ENCODE data around the gene APBA3.

APBA3 gene

GRCh38 chr19:3785938-3786824, 24.7 kb upstream of the APBA3 start, which contains the start of gene MATK:
Gene MATK (minus strand): TSS chr19:3786381. CDS start chr19:3785135, 1,246 bp downstream.
- DNase-seq, result peak; percentile 37

- DNase-seq, result peak; percentile 19
Measured at GRCh38 chr19:3785451-3785937, 24.0 kb upstream of the APBA3 start.

GRCh38 chr19:3784607-3785450, 23.3 kb upstream of the APBA3 start:
- DNase-seq, result no peak

GRCh38 chr19:3783660-3784584, 22.4 kb upstream of the APBA3 start:
- peak; percentile 56 for DNase-seq

GRCh38 chr19:3782903-3783302, 21.4 kb upstream of the APBA3 start:
- DNase-seq, result no peak

DNA sequence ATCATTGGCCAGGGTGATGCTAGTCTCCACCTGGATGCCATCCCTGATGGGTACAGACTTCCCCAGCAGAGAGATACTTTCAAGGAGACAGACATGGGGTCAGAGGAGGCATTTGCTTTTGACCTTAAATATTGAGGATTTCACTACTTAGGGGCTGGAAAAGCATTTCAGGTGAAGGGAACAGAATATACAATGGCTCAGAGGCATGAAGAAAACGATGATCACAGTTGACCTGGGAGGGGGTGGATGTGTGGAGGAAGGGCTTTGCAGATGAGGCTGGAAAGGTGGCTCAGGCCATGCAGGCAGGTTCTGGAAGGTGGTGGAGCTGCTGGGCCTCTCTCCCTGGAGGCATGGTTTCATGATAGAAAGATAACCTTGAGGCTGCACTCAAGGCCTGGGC, 20.8 kb upstream of the APBA3 start:
- no peak for DNase-seq

- DNase-seq, result no peak
Measured at GRCh38 chr19:3781603-3782002, 20.1 kb upstream of the APBA3 start.

- no peak for DNase-seq
Measured at GRCh38 chr19:3780786-3781304, 19.4 kb upstream of the APBA3 start.

DNA sequence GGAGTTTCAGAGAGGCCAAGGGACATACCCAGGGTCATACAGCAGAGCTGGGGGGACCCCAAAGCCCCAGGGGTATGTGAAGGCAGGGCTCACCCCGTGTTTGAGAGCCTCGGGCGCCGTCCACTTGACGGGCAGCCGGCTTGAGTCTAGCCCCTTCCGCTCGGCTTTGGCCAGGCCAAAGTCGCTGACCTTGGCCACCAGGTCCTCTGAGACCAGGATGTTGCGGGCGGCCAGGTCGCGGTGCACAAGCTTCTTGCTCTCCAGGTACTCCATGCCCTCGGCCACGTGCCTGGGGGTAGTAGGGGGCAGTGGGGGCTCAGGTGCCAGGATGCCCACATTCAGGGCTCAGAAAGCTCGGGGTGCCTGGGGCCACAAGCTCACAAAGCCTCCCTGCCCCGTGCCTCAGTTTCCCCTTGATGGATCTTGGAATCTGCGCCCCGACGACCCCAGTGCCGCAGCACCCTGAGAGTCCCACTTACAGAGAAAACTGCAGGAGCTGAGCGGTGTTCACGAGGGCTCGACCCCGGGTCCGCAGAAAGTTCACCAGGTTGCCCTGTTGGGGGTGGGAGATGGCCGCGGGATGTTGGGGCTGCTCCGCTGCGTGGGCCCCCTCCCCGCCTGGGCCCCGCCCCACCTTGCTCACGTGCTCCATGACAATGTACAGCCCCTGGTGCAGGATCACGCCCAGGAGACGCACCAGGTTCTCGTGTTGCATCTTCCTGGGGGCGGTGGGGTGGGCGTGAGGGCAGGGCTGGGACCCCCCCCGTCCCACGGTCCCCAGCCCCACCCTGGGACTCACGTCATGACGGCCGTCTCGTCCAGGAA, 17.6 kb upstream of the APBA3 start:
- DNase-seq, result no peak

GRCh38 chr19:3778104-3778867, 16.8 kb upstream of the APBA3 start:
- DNase-seq, result no peak

DNA sequence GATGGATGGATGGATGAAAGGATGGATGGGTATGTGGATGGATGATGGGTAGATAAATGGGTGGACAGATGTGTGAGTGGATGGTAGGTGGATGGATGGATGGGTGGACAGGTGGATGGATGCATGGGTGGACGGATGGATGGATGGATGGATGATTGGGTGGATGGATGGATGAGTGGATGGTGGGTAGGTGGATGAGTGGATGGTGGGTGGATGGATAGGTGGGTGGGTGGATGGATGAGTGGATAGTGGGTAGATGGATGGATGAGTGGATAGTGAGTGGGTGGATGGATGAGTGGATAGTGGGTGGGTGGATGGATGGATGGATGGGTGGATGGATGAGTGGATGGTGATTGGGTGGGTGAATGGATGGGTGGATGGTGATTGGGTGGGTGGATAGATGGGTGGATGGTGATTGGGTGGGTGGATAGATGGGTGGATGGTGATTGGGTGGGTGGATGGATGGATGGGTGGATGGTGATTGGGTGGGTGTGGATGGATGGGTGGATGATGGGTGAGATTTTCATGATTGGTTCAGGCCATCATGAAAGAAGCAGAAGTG, 15.1 kb upstream of the APBA3 start:
- no peak for DNase-seq

GRCh38 chr19:3775831-3776230, 14.3 kb upstream of the APBA3 start:
- no peak for DNase-seq

DNA sequence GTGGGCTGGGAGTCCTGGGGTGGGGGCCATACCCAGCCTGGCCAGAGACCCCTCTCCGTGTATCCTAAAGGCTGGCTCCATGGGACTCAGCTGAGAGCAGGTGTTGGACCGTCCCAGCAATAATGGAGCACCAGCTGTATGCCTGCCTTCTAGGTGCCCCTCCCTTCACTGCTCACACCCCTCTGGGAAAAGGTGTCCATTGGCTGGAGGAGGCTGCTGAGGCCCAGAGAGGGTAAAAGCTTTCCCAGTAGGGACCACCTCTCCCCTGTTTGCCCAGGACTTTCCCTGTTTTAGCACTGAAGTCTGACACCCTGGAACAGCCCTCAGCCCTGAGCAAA, 13.9 kb upstream of the APBA3 start:
- no peak for DNase-seq

- no peak for DNase-seq
Measured at GRCh38 chr19:3774621-3775373, 13.3 kb upstream of the APBA3 start.

DNA sequence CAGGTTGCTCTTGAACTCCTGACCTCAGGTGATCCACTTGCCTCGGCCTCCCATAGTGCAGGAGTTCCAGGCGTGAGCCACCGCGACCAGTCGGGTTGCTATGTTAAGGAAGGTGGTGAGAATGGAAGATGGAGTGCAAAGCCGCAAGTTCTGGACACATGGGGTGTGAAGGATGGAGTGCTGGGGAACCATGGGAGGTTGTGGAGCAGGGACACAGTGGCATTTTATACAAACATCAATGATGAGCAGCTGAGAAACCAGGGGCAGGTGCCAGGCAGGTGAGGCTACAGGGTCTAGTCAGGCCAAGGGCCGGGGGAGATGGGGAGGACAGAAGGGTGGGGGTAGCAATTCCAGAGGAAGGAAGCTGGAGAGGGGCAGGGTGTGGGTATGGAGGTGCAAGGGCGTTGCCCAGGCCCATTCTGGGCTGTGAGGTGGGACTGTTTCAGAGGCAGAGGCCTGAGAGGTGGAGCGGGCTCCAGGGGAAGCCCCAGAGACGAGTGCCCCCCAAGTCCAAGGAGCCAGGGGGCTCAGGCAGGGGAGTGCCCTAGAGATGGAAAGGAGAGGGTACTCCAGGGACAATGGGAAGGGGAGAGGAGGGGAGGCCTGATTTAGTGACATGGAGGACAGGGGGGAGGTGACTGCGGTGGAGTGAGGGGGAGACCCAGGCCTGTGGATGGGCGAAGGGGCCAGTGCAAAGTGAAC, 12.5 kb upstream of the APBA3 start:
- DNase-seq, result no peak

DNA sequence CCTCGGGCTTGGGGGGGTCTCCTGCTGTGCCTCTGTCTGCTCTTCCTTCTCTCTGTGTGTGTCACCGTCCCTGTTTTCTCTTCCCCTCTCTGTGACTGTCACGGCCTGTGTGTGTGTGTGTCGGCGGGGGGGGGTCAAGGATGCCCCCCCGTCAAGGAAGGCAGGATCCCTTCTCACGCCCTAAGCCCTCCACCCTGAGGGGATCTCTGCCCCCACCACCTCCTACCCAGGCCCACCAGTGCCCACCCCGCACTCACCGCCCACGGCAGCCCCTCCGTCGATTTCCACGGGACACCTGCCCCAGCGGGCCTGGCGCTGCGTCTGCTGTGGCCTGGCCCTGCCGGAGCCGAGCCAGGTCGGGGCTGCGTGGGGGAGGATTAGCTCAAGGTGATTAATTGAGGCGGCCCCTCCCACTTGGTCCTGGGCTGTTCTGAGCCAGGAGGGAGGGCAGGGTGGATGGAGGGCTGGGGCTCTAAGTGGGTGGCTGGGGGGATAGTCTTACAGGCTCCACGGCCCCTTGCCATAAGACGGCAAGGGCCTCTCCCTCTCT, 10.5 kb upstream of the APBA3 start, which contains the start of gene RAX2:
Gene RAX2 (minus strand): TSS at position 323 of the 550 bp plus-strand sequence. CDS start 486 bp downstream, outside the sequence.
- no peak for DNase-seq

GRCh38 chr19:3771000-3771905, 9.8 kb upstream of the APBA3 start:
- no peak for DNase-seq
